Neuronal stem cell (in vitro differentiated cells): ENCODE measurements around the gene BTBD2.
A peak's percentile ranks its signal among the peaks of the same experiment; 100 is the strongest.

ENCODE experiments used
- DNase-seq: peaks from one replicate; pipeline ENCODE4 v3.0.0-alpha.2; 2013; ENCODE audit warnings: low spot score
- H2AFZ ChIP-seq: one replicate; pipeline ENCODE4 v1.6.1; 2013; ENCODE audit warnings: mild to moderate bottlenecking, low read length, inconsistent platforms
- H2AK5ac ChIP-seq: 2 replicates; pipeline ENCODE4 v1.6.1; 2013; ENCODE audit warnings: low read depth, mild to moderate bottlenecking, inconsistent platforms, low read length, moderate library complexity, mixed read lengths
- H2BK120ac ChIP-seq: 2 replicates; pipeline ENCODE4 v1.6.1; 2013; ENCODE audit warnings: low read depth, mild to moderate bottlenecking, inconsistent platforms, low read length, moderate library complexity, mixed read lengths
- H2BK12ac ChIP-seq: one replicate; pipeline ENCODE4 v1.6.1; 2013; ENCODE audit warnings: low read length, inconsistent platforms
- H2BK15ac ChIP-seq: 2 replicates; pipeline ENCODE4 v1.6.1; 2013; ENCODE audit warnings: mild to moderate bottlenecking, low read length, inconsistent platforms, mixed read lengths
- H2BK5ac ChIP-seq: one replicate; pipeline ENCODE4 v1.6.1; 2013; ENCODE audit warnings: inconsistent platforms, mild to moderate bottlenecking, low read length, moderate library complexity
- H3K14ac ChIP-seq: one replicate; pipeline ENCODE4 v1.6.1; 2013; ENCODE audit warnings: low read length, inconsistent platforms
- H3K18ac ChIP-seq: 2 replicates; pipeline ENCODE4 v1.6.1; 2013; ENCODE audit warnings: low read length, inconsistent platforms
- H3K23ac ChIP-seq: 2 replicates; pipeline ENCODE4 v1.6.1; 2013; ENCODE audit warnings: low read depth, mild to moderate bottlenecking, mixed read lengths, low read length, inconsistent platforms; ENCODE audit not compliant: poor library complexity
- H3K27ac ChIP-seq: replicated peaks from 3 replicates; pipeline ENCODE4 v1.5.1; 2013; ENCODE audit warnings: low read length, inconsistent platforms
- H3K27me3 ChIP-seq, 3 experiments: 2 replicates each; pipeline ENCODE4 v1.6.1; 2013; ENCODE audit warnings: low read length in 3 of 3, mild to moderate bottlenecking in 2 of 3, inconsistent platforms in 1 of 3, low read depth in 1 of 3, mixed read lengths in 1 of 3, moderate library complexity in 1 of 3; ENCODE audit not compliant: control insufficient read depth in 3 of 3, insufficient read depth in 3 of 3
- H3K36me3 ChIP-seq, 2 donors: replicated peaks in 1 of 2; 2 replicates each; pipeline ENCODE4 v1.6.1; 2013; ENCODE audit warnings: low read length in 2 of 2; ENCODE audit not compliant: control insufficient read depth in 2 of 2, insufficient read depth in 2 of 2
- H3K4ac ChIP-seq: 2 replicates; pipeline ENCODE4 v1.6.1; 2013; ENCODE audit warnings: inconsistent platforms, mild to moderate bottlenecking, low read length, moderate library complexity
- H3K4me1 ChIP-seq, 2 donors: 1 replicate in 1 of 2; 2 replicates in 1 of 2; pipeline ENCODE4 v1.6.1; 2013; ENCODE audit warnings: low read length in 2 of 2, low read depth in 1 of 2; ENCODE audit not compliant: control insufficient read depth in 2 of 2, insufficient read depth in 1 of 2
- H3K4me2 ChIP-seq: one replicate; pipeline ENCODE4 v1.6.1; 2013; ENCODE audit warnings: mild to moderate bottlenecking, low read length, inconsistent platforms; ENCODE audit not compliant: insufficient read depth, poor library complexity, severe bottlenecking
- H3K4me3 ChIP-seq, 2 donors: 2 replicates each; pipeline ENCODE4 v1.5.1; 2013; ENCODE audit warnings: low read length in 2 of 2, mild to moderate bottlenecking in 2 of 2, inconsistent platforms in 1 of 2, moderate library complexity in 1 of 2
- H3K79me1 ChIP-seq: one replicate; pipeline ENCODE4 v1.6.1; 2013; ENCODE audit warnings: low read depth, mild to moderate bottlenecking, inconsistent platforms, low read length, moderate library complexity
- H3K9ac ChIP-seq: one replicate; pipeline ENCODE4 v1.6.1; 2013; ENCODE audit warnings: mild to moderate bottlenecking, low read depth, low read length, inconsistent platforms; ENCODE audit not compliant: poor library complexity
- H3K9me3 ChIP-seq, 2 donors: replicated peaks in 1 of 2; 2 replicates each; pipeline versions ENCODE3 to v1.6.1; 2013; ENCODE audit warnings: low read length in 2 of 2, mild to moderate bottlenecking in 2 of 2, inconsistent platforms in 1 of 2, low read depth in 1 of 2, mixed read lengths in 1 of 2, moderate library complexity in 1 of 2; ENCODE audit not compliant: control insufficient read depth in 2 of 2, insufficient read depth in 1 of 2
- H4K8ac ChIP-seq: one replicate; pipeline ENCODE4 v1.6.1; 2013; ENCODE audit warnings: low read depth, mild to moderate bottlenecking, inconsistent platforms, low read length, moderate library complexity
- H4K91ac ChIP-seq: one replicate; pipeline ENCODE4 v1.6.1; 2013; ENCODE audit warnings: low read length, low read depth, mild to moderate bottlenecking, inconsistent platforms; ENCODE audit not compliant: poor library complexity
- WGBS, 2 donors: extraction: QIAGEN DNeasy Blood & Tissue Kit; methylation state at CpG; one replicate each; pipeline ENCODE4 v1.1.7; 2013; ENCODE audit warnings: missing lambda C conversion rate in 2 of 2, mixed read lengths in 1 of 2; ENCODE audit not compliant: insufficient read length in 2 of 2, insufficient replicate concordance in 1 of 2; ENCODE audit errors: extremely low coverage in 2 of 2; 5-methylcytosine and 5-hydroxymethylcytosine counted together

The BTBD2 gene

GRCh38 chr19:2051773-2052704, 36.5 kb upstream of the BTBD2 start:
- Histone ChIP-seq H3K27ac (no peak overlapping the region), H4K8ac (peak overlapping the region; percentile 86), H2BK120ac (peak overlapping the region; percentile 96), H3K23ac (peak overlapping the region; percentile 100), H3K9ac (peak overlapping the region; percentile 90), H3K4me3 (peak overlapping the region in 1 of 2 donors; percentile 97), H4K91ac (peak overlapping the region; percentile 92), H3K9me3 (no peaks in the 10 kb centered on the region), H3K79me1 (peaks cover 27% of the 10 kb centered on the region), H2BK15ac (peak overlapping the region; percentile 89), H3K27me3 (no peaks in the 10 kb centered on the region), H2AK5ac (peak overlapping the region; percentile 99), H3K14ac (peak overlapping the region; percentile 27), H3K4me1 (peaks cover 26 to 35% of the 10 kb centered on the region in 2 donors), H2BK12ac (peak overlapping the region; percentile 97), H2BK5ac (peak overlapping the region; percentile 96), H3K18ac (peak overlapping the region; percentile 99), H3K4ac (peak overlapping the region; percentile 85), H3K4me2 (peak overlapping the region; percentile 80), H3K36me3 (peaks cover 9 to 16% of the 10 kb centered on the region in 2 donors), H2AFZ (peak overlapping the region; percentile 76)
- no peak for DNase-seq
- no CpG with 5 or more reads among the region's 18 CpGs for WGBS, 2 donors

DNA sequence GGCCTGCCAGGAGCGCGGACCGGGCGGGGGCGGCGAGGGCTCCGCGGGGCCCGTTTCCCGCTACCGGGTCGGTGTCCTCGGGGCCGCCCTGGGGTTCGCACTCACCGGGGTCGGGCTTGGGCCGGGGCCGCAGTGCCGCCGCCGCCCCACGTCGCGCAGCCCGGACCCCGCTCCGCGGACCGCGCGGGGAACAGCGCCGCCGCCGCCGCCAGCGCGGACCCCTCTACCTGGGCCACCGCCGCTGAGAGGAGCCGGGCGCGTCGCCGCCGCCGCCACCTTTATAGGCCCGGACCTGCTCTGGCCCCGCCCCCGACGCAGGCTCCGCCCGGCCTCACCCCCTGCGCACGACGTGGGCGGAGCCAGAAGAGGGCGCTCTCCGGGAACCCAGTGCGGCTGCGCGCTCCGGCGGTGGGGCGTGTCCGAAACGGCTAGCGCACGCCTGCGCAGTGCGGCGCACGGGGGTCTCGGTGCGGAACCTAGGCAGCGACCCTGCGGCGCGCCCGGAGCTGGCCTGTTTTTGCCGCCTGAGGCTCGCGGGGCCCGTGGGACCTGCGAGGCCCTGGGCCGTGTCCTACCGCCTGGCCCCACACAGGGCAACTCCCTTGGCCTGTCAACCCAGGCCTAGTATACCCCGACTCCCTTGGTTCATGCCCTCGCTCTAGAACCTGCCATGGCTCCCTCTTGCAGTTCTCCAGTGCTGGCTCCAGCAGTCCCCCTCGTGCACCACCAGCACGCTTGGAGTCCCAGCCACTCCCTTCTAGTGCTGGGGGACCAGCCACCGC, 35.7 kb upstream of the BTBD2 start, which contains the start of gene MKNK2:
Gene MKNK2 (minus strand): TSS at position 254 of the 782 bp plus-strand sequence. CDS start 393 bp downstream, outside the sequence.
- Histone ChIP-seq H3K18ac (peak within 1 kb of the TSS; percentile 99), H3K79me1 (peaks cover 32% of the 10 kb centered on the region), H2AFZ (peak within 1 kb of the TSS; percentile 76), H2BK12ac (peak within 1 kb of the TSS; percentile 97), H3K4me1 (peaks cover 23 to 29% of the 10 kb centered on the region in 2 donors), H3K4me3 (peak within 1 kb of the TSS; percentile 97 to 98), H3K4ac (peak within 1 kb of the TSS; percentile 85), H3K27ac (peak within 1 kb of the TSS; percentile 30), H3K27me3 (no peaks in the 10 kb centered on the region), H4K91ac (no peak within 1 kb of the TSS), H3K9ac (peak within 1 kb of the TSS; percentile 93), H3K23ac (peak within 1 kb of the TSS; percentile 100), H4K8ac (peak within 1 kb of the TSS; percentile 86), H2BK15ac (peak within 1 kb of the TSS; percentile 98), H2BK5ac (peak within 1 kb of the TSS; percentile 96), H3K36me3 (peaks cover 15 to 24% of the 10 kb centered on the region in 2 donors), H3K14ac (peak within 1 kb of the TSS; percentile 27), H3K9me3 (no peaks in the 10 kb centered on the region), H2AK5ac (peak within 1 kb of the TSS; percentile 99), H2BK120ac (peak within 1 kb of the TSS; percentile 96), H3K4me2 (peak within 1 kb of the TSS; percentile 90)
- DNase-seq, result peak; percentile 96
- WGBS, 2 donors, result no CpG with 5 or more reads among the region's 93 CpGs

GRCh38 chr19:2050349-2050990, 35.0 kb upstream of the BTBD2 start:
- Histone ChIP-seq H3K27ac (no peak overlapping the region), H3K23ac (peak overlapping the region; percentile 100), H4K8ac (no peak overlapping the region), H2BK12ac (no peak overlapping the region), H3K79me1 (peaks cover 38% of the 10 kb centered on the region), H3K4ac (no peak overlapping the region), H2AK5ac (peak overlapping the region; percentile 90), H2BK15ac (peak overlapping the region; percentile 75), H3K18ac (peak overlapping the region; percentile 89), H3K27me3 (no peaks in the 10 kb centered on the region), H2BK5ac (peak overlapping the region; percentile 53), H3K4me1 (peaks cover 18 to 22% of the 10 kb centered on the region in 2 donors), H2AFZ (peak overlapping the region; percentile 22), H3K4me2 (peak overlapping the region; percentile 90), H3K4me3 (peak overlapping the region; percentile 97 to 98), H3K9me3 (no peaks in the 10 kb centered on the region), H2BK120ac (no peak overlapping the region), H3K14ac (peak overlapping the region; percentile 0), H3K36me3 (peaks cover 20 to 32% of the 10 kb centered on the region in 2 donors), H3K9ac (peak overlapping the region; percentile 93), H4K91ac (no peak overlapping the region)
- DNase-seq, result no peak
- WGBS, 2 donors, result no CpG with 5 or more reads among the region's 49 CpGs
